Adrenal gland (tissue), 12 donors: Measurements from ENCODE around the gene CCDC185. TPM values are rescaled to one million over a fixed set of nuclear protein-coding genes. Genes with fewer than 3 reads are reported as not detected.

Experiments used
- DNase-seq, 7 donors: peaks; one replicate each; pipeline ENCODE4 v3.0.0-alpha.2; 2019 to 2020
- H3K27ac ChIP-seq, 5 donors: fragments of 200-600 bp; sonication (generic) in 4 of 5; 1 replicate in 3 of 5; 2 replicates in 2 of 5; pipeline versions ENCODE4 v1.5.1 to v1.8.0; 2016 to 2020; ENCODE audit warnings: mild to moderate bottlenecking in 1 of 5
- H3K27me3 ChIP-seq: fragments of 200-600 bp; 2 replicates; pipeline ENCODE4 v1.8.0; 2021
- H3K36me3 ChIP-seq, 2 donors: fragments of 200-600 bp; replicated peaks in 1 of 2; 1 replicate in 1 of 2; 2 replicates in 1 of 2; pipeline versions ENCODE4 v1.5.1 to v1.8.0; 2018 to 2022
- H3K4me1 ChIP-seq, 2 donors: fragments of 200-600 bp; replicated peaks in 1 of 2; 1 replicate in 1 of 2; 2 replicates in 1 of 2; pipeline versions ENCODE4 v1.5.1 to v1.8.0; 2018 to 2021
- H3K4me3 ChIP-seq, 4 donors: fragments of 200-600 bp; sonication (generic) in 3 of 4; one replicate each; pipeline ENCODE4 v1.5.1; 2016 to 2018
- H3K9me3 ChIP-seq, 3 donors: fragments of 200-600 bp; sonication (generic) in 1 of 3; replicated peaks in 1 of 3; 1 replicate in 2 of 3; 2 replicates in 1 of 3; pipeline versions ENCODE4 v1.5.1 to v1.8.0; 2016 to 2021
- POLR2A ChIP-seq, 2 donors: fragments of 450-650 bp; IDR thresholded peaks; one replicate each; pipeline ENCODE4 v1.6.1; 2017; ENCODE audit warnings: antibody characterized with exemption in 2 of 2, mild to moderate bottlenecking in 2 of 2, moderate library complexity in 1 of 2
- WGBS, 4 donors: extraction: QIAGEN DNeasy Blood & Tissue Kit in 2 of 4; methylation state at CpG; one replicate each; pipeline versions ENCODE4 v1.1.5 to v1.1.7; 2013 to 2017; 5-methylcytosine and 5-hydroxymethylcytosine counted together
- intact Hi-C, 2 donors: fragments of 100-400 bp; cut with DNase I; formaldehyde crosslinking; loops; one replicate each; pipeline versions ENCODE4 v1.14.1 to v1.15.0; 2022 to 2023
- polyA plus RNA-seq, 3 donors: library from polyadenylated mRNA; stranded (reverse); fragments of 200-250 nt in 2 of 3; fragments of 350-450 nt in 1 of 3; fragmentation: Illumina TruSeq in 1 of 3; extraction: RNeasy Lipid Tissue Mini Kit (QIAGEN cat#74804) in 1 of 3; gene quantifications; one replicate each; pipeline ENCODE4 v1.2.3, GENCODE V29; 2013 to 2014
- total RNA-seq, 9 donors: library from RNA; depleted of rRNA in 4 of 9; stranded (reverse); fragments of >200 nt in 4 of 9; fragments of 120-200 nt in 1 of 9; fragmentation: NEBNext Ultra II Directional in 1 of 9; extraction: Animal tissue kit (Norgen Biotek cat#: 25700) in 1 of 9; gene quantifications; one replicate each; pipeline versions ENCODE4 v1.1.0 to v1.2.4, GENCODE V29; 2013 to 2023
- TF ChIP-seq, protein P1 (sequence below), 6 experiments: fragments of 450-650 bp in 4 of 6; fragments of 200-600 bp in 2 of 6; sonication (generic) in 1 of 6; IDR thresholded peaks; 1 replicate in 5 of 6; 2 replicates in 1 of 6; pipeline versions ENCODE4 v1.5.1 to v1.8.0; 2016 to 2021; ENCODE audit warnings: antibody characterized with exemption in 6 of 6, mild to moderate bottlenecking in 2 of 6, moderate library complexity in 1 of 6
- donor health status: healthy with polysubstance abuse.
- donor health status: Bipolar disorder and iron deficiency.
- donor health status: DM: yes; HTN: yes; CAD: no.
- donor health status: DM: no; HTN: no; CAD: no.
- donor health status: DM: no; HTN: no; CAD: no.
- donor health status: DM: yes; HTN: yes; CAD: no.

CCDC185 gene
- total and polyA plus RNA-seq, 12 donors = not detected

DNA sequence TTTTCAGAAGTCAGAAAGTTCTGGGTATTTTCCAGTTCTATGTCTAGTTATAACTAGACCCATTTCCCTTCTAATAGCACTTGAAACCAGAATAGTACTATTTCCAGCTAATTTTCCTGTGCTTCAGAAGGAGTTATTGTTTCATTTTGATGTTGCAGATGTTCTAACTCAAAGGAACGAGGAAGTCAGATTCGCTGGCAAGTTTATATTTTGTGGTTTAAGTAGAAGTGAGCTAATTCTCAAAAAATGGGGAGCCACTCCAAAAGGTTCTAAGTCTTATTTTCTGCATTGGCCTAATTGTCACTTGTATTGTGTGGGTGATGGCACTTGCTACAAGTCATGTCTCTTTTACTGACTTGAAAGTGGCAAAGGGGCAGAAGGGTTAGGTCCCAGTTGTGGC lies 18.1 kb downstream of the CCDC185 start:
- Histone ChIP-seq H3K27ac (no peak overlapping the region), H3K4me3 (no peak overlapping the region), H3K27me3 (no peaks in the 10 kb centered on the region), H3K36me3 (no peaks in the 10 kb centered on the region), H3K9me3 (peaks cover 0 to 5% (median 0%) of the 10 kb centered on the region in 3 donors), H3K4me1 (no peaks in the 10 kb centered on the region)
- WGBS, 4 donors = 75 to 87% (median 79%) methylated on average over 2 of the region's 2 CpGs
- intact Hi-C loops = no loop called here
- no peak for DNase-seq
- TF ChIP-seq POLR2A (IDR thresholded peaks at IDR 0.05) = no peak
- TF ChIP-seq, protein P1, sequence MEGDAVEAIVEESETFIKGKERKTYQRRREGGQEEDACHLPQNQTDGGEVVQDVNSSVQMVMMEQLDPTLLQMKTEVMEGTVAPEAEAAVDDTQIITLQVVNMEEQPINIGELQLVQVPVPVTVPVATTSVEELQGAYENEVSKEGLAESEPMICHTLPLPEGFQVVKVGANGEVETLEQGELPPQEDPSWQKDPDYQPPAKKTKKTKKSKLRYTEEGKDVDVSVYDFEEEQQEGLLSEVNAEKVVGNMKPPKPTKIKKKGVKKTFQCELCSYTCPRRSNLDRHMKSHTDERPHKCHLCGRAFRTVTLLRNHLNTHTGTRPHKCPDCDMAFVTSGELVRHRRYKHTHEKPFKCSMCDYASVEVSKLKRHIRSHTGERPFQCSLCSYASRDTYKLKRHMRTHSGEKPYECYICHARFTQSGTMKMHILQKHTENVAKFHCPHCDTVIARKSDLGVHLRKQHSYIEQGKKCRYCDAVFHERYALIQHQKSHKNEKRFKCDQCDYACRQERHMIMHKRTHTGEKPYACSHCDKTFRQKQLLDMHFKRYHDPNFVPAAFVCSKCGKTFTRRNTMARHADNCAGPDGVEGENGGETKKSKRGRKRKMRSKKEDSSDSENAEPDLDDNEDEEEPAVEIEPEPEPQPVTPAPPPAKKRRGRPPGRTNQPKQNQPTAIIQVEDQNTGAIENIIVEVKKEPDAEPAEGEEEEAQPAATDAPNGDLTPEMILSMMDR (IDR thresholded peaks at IDR 0.05) = no peak

DNA sequence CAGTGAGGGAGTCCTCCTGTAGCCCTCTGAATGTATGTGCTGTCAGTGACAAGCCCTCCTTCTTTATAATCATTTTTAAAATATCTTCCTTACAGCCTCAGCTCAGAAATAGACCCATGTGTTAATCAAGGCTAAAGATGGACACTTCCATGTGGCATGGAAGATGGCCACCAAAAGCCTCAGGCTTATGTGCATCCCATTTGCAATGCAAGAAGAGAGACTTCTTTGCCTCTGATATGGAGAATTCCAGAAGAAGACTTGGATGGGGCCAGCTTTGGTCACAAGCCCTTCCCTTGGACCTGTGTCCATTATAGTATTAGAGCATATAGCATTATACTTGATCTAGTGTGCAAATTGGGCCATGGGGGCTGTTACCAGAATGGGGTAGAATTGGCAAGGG lies 18.5 kb downstream of the CCDC185 start:
- no peaks in the 10 kb centered on the region for H3K4me1 ChIP-seq
- no peak for DNase-seq
- no peak overlapping the region for H3K4me3 ChIP-seq
- no peaks in the 10 kb centered on the region for H3K27me3 ChIP-seq
- no peaks in the 10 kb centered on the region for H3K36me3 ChIP-seq
- intact Hi-C loops = no loop called here
- peaks cover 0 to 5% (median 0%) of the 10 kb centered on the region in 3 donors for H3K9me3 ChIP-seq
- no peak for TF ChIP-seq POLR2A (IDR thresholded peaks at IDR 0.05)
- TF ChIP-seq, protein P1 (IDR thresholded peaks at IDR 0.05) = no peak
- no peak overlapping the region for H3K27ac ChIP-seq

- DNase-seq = no peak
- H3K27ac ChIP-seq = no peak overlapping the region
- no peaks in the 10 kb centered on the region for H3K36me3 ChIP-seq
- intact Hi-C loops = no loop called here
- H3K4me3 ChIP-seq = no peak overlapping the region
- WGBS, 4 donors = 84 to 91% (median 86%) methylated on average over 2 of the region's 2 CpGs
- no peaks in the 10 kb centered on the region for H3K27me3 ChIP-seq
- no peak for TF ChIP-seq POLR2A (IDR thresholded peaks at IDR 0.05)
- TF ChIP-seq, protein P1 (IDR thresholded peaks at IDR 0.05) = no peak
- H3K9me3 ChIP-seq = no peaks in the 10 kb centered on the region
- no peaks in the 10 kb centered on the region for H3K4me1 ChIP-seq
Measured at GRCh38 chr1:223413216-223413615, 20.0 kb downstream of the CCDC185 start.

DNA sequence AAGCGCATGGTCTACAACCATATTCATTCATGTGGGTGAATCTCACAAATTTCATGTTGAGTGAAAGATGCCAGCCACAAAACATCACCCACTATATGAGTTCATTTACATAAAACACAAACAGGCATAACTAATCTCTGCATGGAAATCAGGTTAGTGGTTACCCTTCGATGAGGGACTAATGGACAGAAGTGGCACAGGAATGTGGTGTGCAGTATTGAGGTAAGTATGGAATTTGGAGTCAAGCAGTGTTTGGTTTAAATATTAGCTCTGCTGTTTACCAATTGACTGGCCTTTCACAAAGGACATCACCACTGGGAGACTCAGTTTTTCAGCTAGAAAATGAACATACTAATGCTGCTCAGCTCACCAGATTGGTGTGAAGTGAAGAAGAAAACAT lies 24.2 kb downstream of the CCDC185 start:
- Histone ChIP-seq H3K9me3 (no peaks in the 10 kb centered on the region), H3K4me1 (no peaks in the 10 kb centered on the region), H3K36me3 (no peaks in the 10 kb centered on the region), H3K4me3 (no peak overlapping the region), H3K27ac (no peak overlapping the region), H3K27me3 (no peaks in the 10 kb centered on the region)
- intact Hi-C loops = no loop called here
- no peak for TF ChIP-seq POLR2A (IDR thresholded peaks at IDR 0.05)
- TF ChIP-seq, protein P1 (IDR thresholded peaks at IDR 0.05) = no peak
- DNase-seq = no peak
- WGBS, 4 donors = 45 to 100% (median 49%) methylated on average over 1 to 2 of the region's 2 CpGs
